ENCODE data around the gene BCKDHA. TPM values are rescaled to one million over a fixed set of nuclear protein-coding genes. Genes with fewer than 3 reads are reported as not detected.

BCKDHA gene
- total and polyA plus RNA-seq, 8 donors = 12.1 to 35.4 (median 31.9) TPM

GRCh38 chr19:41425174-41426115 lies 27.8 kb downstream of the BCKDHA start:
- H3K36me3 ChIP-seq = peaks cover 0 to 61% of the 10 kb centered on the region in 2 donors
- peak; percentile 16 for ATAC-seq
- peak overlapping the region; percentile 49 to 71 for H3K4me3 ChIP-seq
- H3K9me3 ChIP-seq = no peaks in the 10 kb centered on the region
- peaks cover 14 to 86% of the 10 kb centered on the region in 2 donors for H3K4me1 ChIP-seq
- intact Hi-C loops (cut with DNase I) = no loop called here
- TF ChIP-seq CTCF (IDR thresholded peaks at IDR 0.05) = no peak
- peak overlapping the region; percentile 75 to 90 for H3K27ac ChIP-seq
- DNase-seq = no peak
- H3K27me3 ChIP-seq = no peaks in the 10 kb centered on the region

GRCh38 chr19:41426116-41426841 lies 28.7 kb downstream of the BCKDHA start:
- peaks cover 0 to 61% of the 10 kb centered on the region in 2 donors for H3K36me3 ChIP-seq
- no peaks in the 10 kb centered on the region for H3K27me3 ChIP-seq
- no peak for TF ChIP-seq CTCF (IDR thresholded peaks at IDR 0.05)
- no peaks in the 10 kb centered on the region for H3K9me3 ChIP-seq
- DNase-seq (peak in 1 of 4 donors; percentile 10), ATAC-seq (peak; percentile 14)
- peak overlapping the region; percentile 49 to 71 for H3K4me3 ChIP-seq
- peaks cover 14 to 83% of the 10 kb centered on the region in 2 donors for H3K4me1 ChIP-seq
- intact Hi-C loops (cut with DNase I) = no loop called here
- peak overlapping the region; percentile 75 to 90 for H3K27ac ChIP-seq

GRCh38 chr19:41426952-41427646 lies 29.5 kb downstream of the BCKDHA start, which contains the start of gene B3GNT8:
B3GNT8 (minus strand) TSS chr19:41427374; CDS start chr19:41426778, 596 bp downstream.
- Histone ChIP-seq H3K4me3 (peak within 1 kb of the TSS; percentile 49 to 71), H3K4me1 (peaks cover 14 to 76% of the 10 kb centered on the region in 2 donors), H3K36me3 (peaks cover 0 to 63% of the 10 kb centered on the region in 2 donors), H3K27me3 (no peaks in the 10 kb centered on the region), H3K27ac (peak within 1 kb of the TSS; percentile 75 to 90), H3K9me3 (no peaks in the 10 kb centered on the region)
- DNase-seq (peak; percentile 42 to 99 (median 90)), ATAC-seq (peak; percentile 88)
- no peak for TF ChIP-seq CTCF (IDR thresholded peaks at IDR 0.05)
- intact Hi-C loops (cut with DNase I) = no loop called here

- Histone ChIP-seq H3K27me3 (no peaks in the 10 kb centered on the region), H3K27ac (peak overlapping the region; percentile 75 to 90), H3K36me3 (peaks cover 0 to 60% of the 10 kb centered on the region in 2 donors), H3K4me3 (peak overlapping the region; percentile 49 to 71), H3K9me3 (no peaks in the 10 kb centered on the region), H3K4me1 (peaks cover 14 to 70% of the 10 kb centered on the region in 2 donors)
- peak; percentile 50 for ATAC-seq
- no peak for TF ChIP-seq CTCF (IDR thresholded peaks at IDR 0.05)
- peak; percentile 29 to 85 (median 54) for DNase-seq
- intact Hi-C loops (cut with DNase I) = no loop called here
Measured at GRCh38 chr19:41427647-41428480, 30.2 kb downstream of the BCKDHA start.

All from left lung (tissue), 10 donors.